Glutamatergic neuron (in vitro differentiated cells): ENCODE results near the gene CYP26B1. TPM values are rescaled to one million over a fixed set of nuclear protein-coding genes. Genes with fewer than 3 reads are reported as not detected.
"Not testable (repeated sequence)": the region's sequence is repeated elsewhere in the genome, so short reads cannot be mapped to it uniquely, and the experiment has no call there.

ENCODE experiments used
- DNase-seq: peaks from one replicate; pipeline ENCODE4 v3.0.0; 2022
- H3K27ac Mint-ChIP-seq: one replicate; pipeline ENCODE4 v1.8.0; 2020; ENCODE audit warnings: mild to moderate bottlenecking, mixed read lengths, inconsistent platforms; ENCODE audit not compliant: unreplicated experiment
- H3K27me3 Mint-ChIP-seq: one replicate; pipeline ENCODE4 v1.8.0; 2020; ENCODE audit warnings: mild to moderate bottlenecking, moderate library complexity, mixed read lengths, inconsistent platforms; ENCODE audit not compliant: unreplicated experiment
- H3K36me3 Mint-ChIP-seq: one replicate; pipeline ENCODE4 v1.8.0; 2020; ENCODE audit warnings: mild to moderate bottlenecking, mixed read lengths, inconsistent platforms; ENCODE audit not compliant: unreplicated experiment
- H3K4me1 Mint-ChIP-seq: one replicate; pipeline ENCODE4 v1.8.0; 2020; ENCODE audit warnings: mild to moderate bottlenecking, low read depth, mixed read lengths, inconsistent platforms; ENCODE audit not compliant: unreplicated experiment
- H3K4me3 Mint-ChIP-seq: one replicate; pipeline ENCODE4 v1.8.0; 2020; ENCODE audit warnings: mild to moderate bottlenecking, mixed read lengths, inconsistent platforms; ENCODE audit not compliant: unreplicated experiment
- H3K9me3 Mint-ChIP-seq: one replicate; pipeline ENCODE4 v1.8.0; 2020; ENCODE audit warnings: mild to moderate bottlenecking, moderate library complexity, mixed read lengths, inconsistent platforms; ENCODE audit not compliant: unreplicated experiment
- CTCF ChIP-seq: fragments of 200-600 bp; sonication (generic); IDR thresholded peaks from one replicate; pipeline ENCODE4 v1.5.0; 2021; ENCODE audit not compliant: partially characterized antibody, unreplicated experiment
- total RNA-seq: library from RNA; stranded (reverse); fragmentation: NEBNext Ultra II Directional; extraction: Animal tissue kit (Norgen Biotek cat#: 25700); gene quantifications from one replicate; pipeline ENCODE4 v1.2.1, GENCODE V29; 2021; ENCODE audit not compliant: unreplicated experiment

The CYP26B1 gene
- total RNA-seq, 1 donor from 2014 or later: 9.7 TPM

- H3K27me3 Mint-ChIP-seq: peaks cover 9% of the 10 kb centered on the region
- DNase-seq: no peak
- H3K9me3 Mint-ChIP-seq: peaks cover 5% of the 10 kb centered on the region
- H3K4me3 Mint-ChIP-seq: no peak overlapping the region
- H3K36me3 Mint-ChIP-seq: peaks cover 4% of the 10 kb centered on the region
- H3K4me1 Mint-ChIP-seq: no peaks in the 10 kb centered on the region
- H3K27ac Mint-ChIP-seq: no peak overlapping the region
- TF ChIP-seq CTCF: no peak
Measured at GRCh38 chr2:72092111-72092510, 55.6 kb downstream of the CYP26B1 start.

GRCh38 chr2:72090781-72091482, 56.7 kb downstream of the CYP26B1 start:
- Mint-ChIP-seq H3K27me3 (peaks cover 9% of the 10 kb centered on the region), H3K4me3 (no peak overlapping the region)

GRCh38 chr2:72090271-72090720, 57.4 kb downstream of the CYP26B1 start:
- no peak for DNase-seq
- H3K27ac Mint-ChIP-seq: no peak overlapping the region
- H3K9me3 Mint-ChIP-seq: peaks cover 5% of the 10 kb centered on the region

More at GRCh38 chr2:72090781-72091482, 56.7 kb downstream of the CYP26B1 start:
- H3K9me3 Mint-ChIP-seq: peaks cover 5% of the 10 kb centered on the region
- peaks cover 4% of the 10 kb centered on the region for H3K36me3 Mint-ChIP-seq
- no peak overlapping the region for H3K27ac Mint-ChIP-seq
- DNase-seq: no peak
- TF ChIP-seq CTCF: no peak
- H3K4me1 Mint-ChIP-seq: no peaks in the 10 kb centered on the region

DNA sequence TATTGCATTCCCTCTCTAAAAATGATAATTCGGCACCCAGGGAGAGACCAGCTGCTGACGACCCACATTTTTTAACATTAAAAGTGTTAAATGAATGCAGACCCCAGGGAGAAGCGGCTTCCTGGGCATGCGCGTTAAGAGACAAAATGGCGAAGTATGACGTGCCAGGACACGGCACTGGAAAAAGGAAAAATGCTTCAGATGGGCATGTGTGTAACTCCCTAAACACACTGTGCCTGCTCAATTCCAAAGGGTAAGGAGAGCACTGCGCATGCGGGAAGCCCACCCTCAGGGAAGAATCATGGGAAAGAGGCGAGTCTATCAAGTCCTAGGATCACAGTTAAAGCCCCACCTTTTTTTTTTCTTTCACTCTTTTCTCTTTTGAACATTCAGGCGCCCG, 58.1 kb downstream of the CYP26B1 start:
- Mint-ChIP-seq H3K4me3 (no peak overlapping the region), H3K27ac (no peak overlapping the region), H3K9me3 (peaks cover 5% of the 10 kb centered on the region), H3K36me3 (peaks cover 4% of the 10 kb centered on the region), H3K27me3 (peaks cover 10% of the 10 kb centered on the region), H3K4me1 (no peaks in the 10 kb centered on the region)
- DNase-seq: no peak
- TF ChIP-seq CTCF: no peak

More at GRCh38 chr2:72090271-72090720, 57.4 kb downstream of the CYP26B1 start:
- Mint-ChIP-seq H3K4me1 (no peaks in the 10 kb centered on the region), H3K36me3 (peaks cover 4% of the 10 kb centered on the region), H3K27me3 (peaks cover 9% of the 10 kb centered on the region), H3K4me3 (no peak overlapping the region)
- TF ChIP-seq CTCF: no peak

DNA sequence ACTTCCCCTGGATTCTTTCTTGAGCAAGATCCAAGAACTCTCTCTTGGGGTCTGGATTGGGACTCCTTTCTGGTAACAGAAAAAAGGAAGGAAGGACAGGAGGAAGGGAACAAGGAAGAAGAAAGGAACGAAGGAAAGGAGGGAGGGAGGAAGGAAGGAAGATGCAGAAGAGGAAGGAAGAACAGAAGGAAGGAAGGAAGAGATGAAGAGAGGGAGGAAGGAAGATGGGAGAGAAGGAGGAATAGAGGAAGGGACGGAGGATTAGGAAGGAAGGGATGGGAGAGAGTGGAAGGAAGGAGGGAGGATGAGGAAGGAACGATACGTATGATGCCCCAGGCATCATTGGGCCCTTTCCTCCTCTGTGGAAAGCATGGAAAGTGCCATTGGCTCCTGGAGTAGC, 58.6 kb downstream of the CYP26B1 start:
- no peak for DNase-seq
- H3K4me3 Mint-ChIP-seq: no peak overlapping the region
- peaks cover 11% of the 10 kb centered on the region for H3K27me3 Mint-ChIP-seq
- no peaks in the 10 kb centered on the region for H3K4me1 Mint-ChIP-seq
- peaks cover 4% of the 10 kb centered on the region for H3K36me3 Mint-ChIP-seq
- no peak for TF ChIP-seq CTCF
- peaks cover 5% of the 10 kb centered on the region for H3K9me3 Mint-ChIP-seq
- H3K27ac Mint-ChIP-seq: no peak overlapping the region

DNA sequence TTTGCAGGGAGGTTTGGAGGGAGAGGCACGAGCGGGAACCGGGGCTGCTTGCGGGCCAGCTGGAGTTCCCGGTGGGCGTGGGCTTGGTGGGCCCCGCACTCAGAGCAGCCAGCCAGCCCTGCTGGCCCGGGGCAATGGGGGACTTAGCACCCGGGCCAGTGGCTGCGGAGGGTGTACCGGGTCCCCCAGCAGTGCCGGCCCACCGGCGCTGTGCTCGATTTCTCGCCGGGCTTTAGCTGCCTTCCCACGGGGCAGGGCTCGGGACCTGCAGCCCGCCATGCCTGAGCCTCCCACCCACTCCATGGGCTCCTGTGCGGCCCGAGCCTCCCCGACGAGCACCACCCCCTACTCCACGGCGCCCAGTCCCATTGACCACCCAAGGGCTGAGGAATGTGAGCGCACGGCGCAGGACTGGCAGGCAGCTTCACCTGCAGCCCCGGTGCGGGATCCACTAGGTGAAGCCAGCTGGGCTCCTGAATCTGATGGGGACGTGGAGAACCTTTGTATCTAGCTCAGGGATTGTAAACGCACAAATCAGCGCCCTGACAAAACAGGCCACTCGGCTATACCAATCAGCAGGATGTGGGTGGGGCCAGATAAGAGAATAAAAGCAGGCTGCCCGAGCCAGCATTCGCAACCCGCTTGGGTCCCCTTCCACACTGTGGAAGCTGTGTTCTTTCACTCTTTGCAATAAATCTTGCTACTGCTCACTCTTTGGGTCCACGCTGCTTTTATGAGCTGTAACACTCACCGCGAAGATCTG, 60.6 kb downstream of the CYP26B1 start:
- H3K4me1 Mint-ChIP-seq, H3K27ac Mint-ChIP-seq, DNase-seq, H3K27me3 Mint-ChIP-seq, H3K9me3 Mint-ChIP-seq, H3K4me3 Mint-ChIP-seq, H3K36me3 Mint-ChIP-seq: not testable (repeated sequence)
